ENCODE measurements around the gene NEK2.
"Not testable (repeated sequence)": the region's sequence is repeated elsewhere in the genome, so short reads cannot be mapped to it uniquely, and the experiment has no call there.

Gene NEK2

DNA sequence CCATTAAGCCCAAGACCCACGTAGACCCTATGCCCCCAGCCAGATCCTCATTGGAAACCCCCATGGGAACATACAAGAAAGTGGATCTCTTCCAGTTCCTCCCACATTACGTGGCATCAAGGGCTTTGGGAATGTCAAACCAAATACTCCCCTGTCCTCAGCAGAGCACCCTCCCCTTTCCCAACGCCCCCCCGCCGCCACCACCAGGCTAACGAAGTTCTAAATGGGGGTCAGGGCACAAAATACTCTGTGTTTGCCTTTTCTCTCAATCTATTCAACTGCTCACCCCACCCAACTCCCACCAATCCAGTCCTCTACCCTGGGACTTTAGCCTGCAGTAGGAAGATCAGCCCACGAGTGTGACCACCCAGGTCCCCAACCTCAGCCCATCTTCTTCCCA lies 24.5 kb downstream of the NEK2 start:
- DNase-seq (ENCODE audit: low read depth in 3 of 3): no peak

- DNase-seq (ENCODE audit: low read depth in 3 of 3): no peak
These were observed 26.2 kb downstream of the NEK2 start for GRCh38 chr1:211648980-211649934.

GRCh38 chr1:211648336-211648735 lies 27.1 kb downstream of the NEK2 start:
- no peak for DNase-seq (ENCODE audit: low read depth in 3 of 3)

GRCh38 chr1:211647711-211648121 lies 27.7 kb downstream of the NEK2 start:
- no peak for DNase-seq (ENCODE audit: low read depth in 3 of 3)

- DNase-seq (ENCODE audit: low read depth in 3 of 3): no peak
These were observed 28.9 kb downstream of the NEK2 start for GRCh38 chr1:211646566-211646965.

- not testable (repeated sequence) for DNase-seq (ENCODE audit: low read depth in 3 of 3)
These were observed 29.8 kb downstream of the NEK2 start for GRCh38 chr1:211645601-211646000.

GRCh38 chr1:211644653-211645052 lies 30.8 kb downstream of the NEK2 start:
- DNase-seq (ENCODE audit: low read depth in 3 of 3): no peak

DNA sequence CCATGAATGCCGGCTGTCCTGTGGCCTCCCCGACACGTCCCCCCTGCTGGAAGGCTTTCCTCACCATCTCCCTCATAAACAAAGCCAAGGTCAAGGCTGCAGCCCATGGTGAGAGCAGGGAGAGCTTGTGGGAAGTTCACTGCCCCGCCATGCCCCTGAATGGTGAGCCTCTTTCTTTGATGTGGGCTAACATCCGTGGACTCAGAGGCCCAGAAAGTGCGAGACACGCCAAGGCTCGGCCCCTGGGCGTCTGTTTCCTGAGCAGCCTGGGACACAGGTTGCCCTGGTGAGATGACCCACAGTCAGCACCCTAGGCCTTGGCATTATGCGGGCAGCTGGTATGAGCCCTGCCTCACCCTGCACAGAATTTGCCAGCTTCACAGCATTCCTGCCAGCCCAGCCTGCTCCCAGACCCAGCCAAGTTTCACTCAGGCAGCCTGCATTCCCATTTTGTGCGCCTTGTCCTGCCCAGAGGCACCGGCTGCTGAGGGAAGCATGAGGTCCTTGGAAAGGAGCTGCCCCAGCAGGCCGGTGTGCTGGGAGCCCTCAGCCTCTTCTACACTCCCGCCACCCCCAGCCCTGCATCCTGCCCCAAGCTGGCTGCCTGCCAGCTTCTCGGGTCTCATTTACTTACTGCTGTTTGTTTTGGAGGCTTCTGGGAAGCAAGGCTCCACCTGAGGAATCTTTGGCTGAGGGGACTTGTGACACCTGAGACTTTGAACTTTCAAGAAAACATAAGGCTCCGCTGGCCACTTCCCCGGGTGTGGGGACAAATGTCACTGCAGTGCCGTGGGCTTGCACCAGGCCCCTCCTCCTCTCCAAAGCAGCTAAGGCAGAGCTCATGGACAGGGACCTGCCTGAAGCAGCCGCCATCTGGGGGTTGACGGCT lies 31.9 kb downstream of the NEK2 start:
- DNase-seq (ENCODE audit: low read depth in 3 of 3): peak in 1 of 3 experiments; percentile 8

GRCh38 chr1:211642870-211643269 lies 32.6 kb downstream of the NEK2 start:
- DNase-seq (ENCODE audit: low read depth in 3 of 3): no peak

DNA sequence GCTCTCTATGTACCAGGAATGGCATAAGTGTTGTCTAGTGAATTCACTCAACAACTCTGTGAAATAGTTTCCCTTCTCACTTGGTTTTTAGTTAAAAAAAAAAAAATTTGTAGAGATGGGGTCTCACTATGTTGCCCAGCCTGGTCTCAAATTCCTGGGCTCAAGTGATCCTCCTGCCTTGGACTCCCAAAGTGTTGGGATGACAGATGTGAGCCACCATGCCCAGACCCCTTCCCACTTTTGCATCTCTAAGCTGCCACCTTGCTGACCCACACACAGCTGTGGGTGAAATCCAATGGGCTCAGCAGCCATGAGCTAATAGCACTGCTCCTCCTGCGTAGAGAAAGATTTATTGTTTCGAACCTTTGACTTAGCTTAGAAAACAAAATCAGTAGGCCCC lies 33.5 kb downstream of the NEK2 start:
- DNase-seq (ENCODE audit: low read depth in 3 of 3): no peak

GRCh38 chr1:211641044-211641800 lies 34.2 kb downstream of the NEK2 start:
- DNase-seq (ENCODE audit: low read depth in 3 of 3): no peak

DNA sequence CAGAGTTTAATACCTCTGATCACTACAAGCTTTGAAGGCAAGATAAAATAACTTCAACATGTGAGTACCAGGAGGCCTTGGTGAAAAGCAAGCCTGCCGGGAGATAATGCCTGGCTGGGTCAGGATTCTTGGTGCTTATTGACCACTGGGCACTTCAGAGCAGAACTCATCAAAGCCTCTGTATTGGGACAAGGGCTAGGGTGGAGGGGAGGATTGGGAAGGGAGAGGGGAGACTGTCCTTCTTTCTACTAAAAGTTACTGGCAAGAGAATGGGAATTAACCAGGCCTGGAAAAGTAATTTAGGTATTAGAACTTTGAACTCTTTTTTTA lies 35.2 kb downstream of the NEK2 start:
- no peak for DNase-seq (ENCODE audit: low read depth in 3 of 3)

DNA sequence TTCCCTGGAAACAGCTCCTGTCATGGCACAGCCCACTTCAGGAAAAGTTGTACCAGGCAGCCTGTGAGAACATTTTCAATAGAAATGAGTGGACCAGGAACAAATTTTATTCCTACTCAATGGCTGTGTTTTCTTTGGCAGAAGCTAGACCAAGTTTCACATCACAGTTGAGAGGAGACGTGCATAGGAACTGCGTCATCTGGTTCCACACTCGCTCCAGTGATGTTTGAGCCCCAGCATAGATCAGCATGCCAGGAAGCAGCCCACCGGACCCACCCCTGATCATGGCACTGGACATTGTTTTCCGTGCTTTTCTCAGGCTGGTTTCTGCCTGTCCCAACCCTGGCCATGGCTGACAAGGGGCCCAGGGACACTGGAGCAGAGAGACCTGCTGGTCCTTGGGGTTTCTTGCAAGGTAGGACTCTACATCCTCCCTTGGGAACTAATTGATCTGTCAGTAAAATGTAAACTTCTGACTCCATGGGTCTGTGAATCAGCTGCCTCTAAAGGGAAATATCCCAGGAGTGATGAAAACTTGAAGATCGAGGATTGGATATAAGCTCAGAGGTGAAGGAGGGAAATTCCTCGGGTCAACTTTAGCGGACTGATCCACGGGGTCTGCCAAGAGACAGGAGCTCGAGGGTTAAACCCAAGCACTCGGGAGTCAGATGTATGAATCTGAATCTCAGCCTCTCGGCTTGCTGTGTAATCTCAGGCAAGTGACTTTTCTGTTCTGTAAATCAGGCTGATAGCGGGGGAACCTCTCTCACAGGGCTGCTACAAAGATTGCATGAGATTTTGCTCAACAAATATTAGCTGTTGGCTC lies 35.7 kb downstream of the NEK2 start:
- no peak for DNase-seq (ENCODE audit: low read depth in 3 of 3)

- DNase-seq (ENCODE audit: low read depth in 3 of 3): no peak
These were observed 36.7 kb downstream of the NEK2 start for GRCh38 chr1:211638689-211639101.

DNA sequence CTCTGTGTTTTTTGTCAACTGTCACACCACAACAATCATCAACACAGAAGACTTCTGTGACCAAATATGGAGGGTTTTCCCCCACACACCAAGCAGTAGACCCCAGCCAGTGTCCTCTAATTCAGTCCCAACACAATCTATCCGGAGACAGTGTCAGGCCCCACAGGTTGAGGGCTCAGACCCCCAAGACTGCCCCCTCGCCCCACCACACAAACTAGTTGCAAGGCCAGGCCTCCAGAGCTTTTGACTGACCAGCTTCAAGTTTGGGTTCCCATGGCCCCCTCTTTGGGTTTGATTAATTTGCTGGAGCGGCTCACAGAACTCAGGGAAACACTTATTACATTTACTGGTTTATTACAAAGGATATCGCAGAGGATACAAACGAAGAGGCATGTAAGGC lies 37.2 kb downstream of the NEK2 start:
- no peak for DNase-seq (ENCODE audit: low read depth in 3 of 3)

- no peak for DNase-seq (ENCODE audit: low read depth in 3 of 3)
These were observed 38.4 kb downstream of the NEK2 start for GRCh38 chr1:211637066-211637465.

- DNase-seq (ENCODE audit: low read depth in 3 of 3): not testable (repeated sequence)
These were observed 38.8 kb downstream of the NEK2 start for GRCh38 chr1:211636575-211637029.

DNA sequence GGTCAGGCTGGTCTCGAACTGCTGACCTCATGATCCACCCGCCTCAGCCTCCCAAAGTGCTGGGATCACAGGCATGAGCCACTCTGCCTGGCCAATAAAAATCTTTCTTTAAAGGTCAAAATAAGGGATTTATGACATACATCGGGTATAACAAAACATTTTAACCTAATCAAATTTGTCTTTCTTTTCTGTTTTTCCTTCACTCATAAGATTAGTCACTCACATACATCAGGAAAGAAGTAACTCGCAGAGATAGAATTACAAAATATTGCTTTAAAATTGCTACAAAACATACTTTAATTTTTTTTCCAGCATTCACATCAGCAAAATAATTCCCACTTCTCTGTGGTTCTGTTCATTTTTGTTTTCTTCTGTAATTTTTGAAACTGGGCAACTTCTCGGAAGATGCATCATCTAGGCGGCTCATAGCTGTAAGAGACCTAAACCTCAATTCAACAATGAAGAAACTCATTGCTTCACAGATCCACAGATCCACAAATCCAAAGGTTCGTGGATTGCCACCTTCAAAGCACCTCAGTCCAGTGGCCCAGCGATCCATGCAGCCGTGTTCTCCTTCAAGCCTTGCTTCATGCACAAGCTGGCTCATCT lies 39.7 kb downstream of the NEK2 start:
- no peak for DNase-seq (ENCODE audit: low read depth in 3 of 3)

DNA sequence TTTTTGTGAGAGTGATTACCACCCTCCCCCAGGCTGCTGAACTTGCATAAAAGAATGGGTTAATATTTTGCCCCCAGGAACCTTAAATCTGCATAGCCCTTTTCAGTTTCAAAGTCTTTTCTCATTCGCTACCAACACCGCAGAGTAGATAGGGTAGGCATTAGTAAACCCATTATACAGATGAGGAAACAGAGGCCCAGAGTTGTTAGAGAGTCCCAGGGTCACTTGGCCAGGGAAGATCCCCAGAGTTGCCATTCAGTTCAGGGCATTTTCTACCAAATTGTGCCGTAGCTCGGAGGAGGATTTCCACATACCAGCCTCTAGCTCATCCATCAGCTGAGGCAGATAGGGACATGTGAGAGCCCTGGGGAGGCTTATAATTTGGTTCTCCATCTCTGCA lies 40.5 kb downstream of the NEK2 start:
- no peak for DNase-seq (ENCODE audit: low read depth in 3 of 3)

GRCh38 chr1:211634461-211634860 lies 41.0 kb downstream of the NEK2 start:
- DNase-seq (ENCODE audit: low read depth in 3 of 3): no peak

- DNase-seq (ENCODE audit: low read depth in 3 of 3): no peak
These were observed 41.9 kb downstream of the NEK2 start for GRCh38 chr1:211633524-211633846.
